Inflammatory macrophage (primary cell): ENCODE results near the gene UGT1A3.

Experiments used
- DNase-seq, 2 donors: peaks; one replicate each; pipeline ENCODE4 v3.0.0-alpha.2; 2020 to 2022

Gene UGT1A3

GRCh38 chr2:233817995-233818638, 89.3 kb downstream of the UGT1A3 start:
- DNase-seq, result no peak

- DNase-seq, result no peak
These were observed 90.1 kb downstream of the UGT1A3 start for GRCh38 chr2:233818639-233819621.

- DNase-seq, result no peak
These were observed 91.3 kb downstream of the UGT1A3 start for GRCh38 chr2:233819884-233820773.

- DNase-seq, result no peak
These were observed 91.9 kb downstream of the UGT1A3 start for GRCh38 chr2:233820774-233821105.

GRCh38 chr2:233821196-233821595, 92.4 kb downstream of the UGT1A3 start:
- DNase-seq, result no peak

- DNase-seq, result no peak
These were observed 92.9 kb downstream of the UGT1A3 start for GRCh38 chr2:233821709-233822100.

- DNase-seq, result no peak
These were observed 93.4 kb downstream of the UGT1A3 start for GRCh38 chr2:233822101-233822771.
